Type B pancreatic cell (in vitro differentiated cells): ENCODE results near the gene HRAS. TPM values are rescaled to one million over a fixed set of nuclear protein-coding genes. Genes with fewer than 3 reads are reported as not detected.
A peak's percentile ranks its signal among the peaks of the same experiment; 100 is the strongest.

Experiments
- DNase-seq: peaks from one replicate; pipeline ENCODE4 v3.0.0; 2021; ENCODE audit warnings: mixed read lengths; ENCODE audit not compliant: unreplicated experiment; ENCODE audit errors: extremely low spot score
- H3K27ac Mint-ChIP-seq: 2 replicates; pipeline ENCODE4 v1.8.0; 2021; ENCODE audit warnings: mild to moderate bottlenecking, mixed read lengths
- H3K27me3 Mint-ChIP-seq: 2 replicates; pipeline ENCODE4 v1.8.0; 2021; ENCODE audit warnings: mixed read lengths
- H3K36me3 Mint-ChIP-seq: 2 replicates; pipeline ENCODE4 v1.8.0; 2021; ENCODE audit warnings: mixed read lengths
- H3K4me1 Mint-ChIP-seq: one replicate; pipeline ENCODE4 v1.8.0; 2021; ENCODE audit warnings: mixed read lengths; ENCODE audit not compliant: unreplicated experiment
- H3K4me3 Mint-ChIP-seq: 2 replicates; pipeline ENCODE4 v1.8.0; 2021; ENCODE audit warnings: mild to moderate bottlenecking, mixed read lengths
- H3K9me3 Mint-ChIP-seq: 2 replicates; pipeline ENCODE4 v1.8.0; 2021; ENCODE audit warnings: mixed read lengths
- total RNA-seq: library from RNA; stranded (reverse); gene quantifications from 2 replicates; pipeline ENCODE4 v1.2.1, GENCODE V29; 2021; ENCODE audit warnings: low replicate concordance
- TF ChIP-seq, protein P1 (sequence below): fragments of 200-600 bp; sonication (generic); conservative IDR thresholded peaks from 2 replicates; pipeline ENCODE4 v1.5.0; 2021; ENCODE audit warnings: antibody characterized with exemption, mild to moderate bottlenecking

The HRAS gene
- total RNA-seq, 1 donor from 2014 or later: 63.1 TPM

DNA sequence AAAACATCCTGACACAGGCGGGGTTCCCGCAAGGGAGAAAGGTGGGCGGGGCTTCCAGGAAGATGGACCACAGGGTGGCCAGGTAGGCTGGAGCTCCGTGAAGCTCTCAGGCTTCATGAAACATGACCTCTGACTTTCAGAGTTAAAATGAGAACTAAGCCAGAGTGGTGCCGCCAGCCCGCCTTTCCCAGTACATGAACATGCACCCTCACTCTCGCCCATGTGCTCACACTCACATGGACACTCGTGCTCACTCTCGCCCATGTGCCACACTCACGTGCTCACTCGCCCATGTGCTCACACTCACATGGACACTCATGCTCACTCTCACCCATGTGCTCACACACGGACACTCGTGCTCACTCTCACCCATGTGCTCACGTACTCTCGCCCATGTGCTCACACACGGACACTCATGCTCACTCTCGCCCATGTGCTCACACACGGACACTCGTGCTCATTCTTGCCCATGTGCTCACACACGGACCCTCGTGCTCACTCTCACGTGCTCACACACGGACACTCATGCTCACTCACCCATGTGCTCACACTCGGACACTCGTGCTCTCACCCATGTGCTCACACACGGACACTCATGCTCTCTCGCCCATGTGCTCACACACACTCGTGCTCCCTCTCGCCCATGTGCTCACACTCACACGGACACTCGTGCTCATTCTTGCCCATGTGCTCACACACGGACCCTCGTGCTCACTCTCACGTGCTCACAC is 38.4 kb downstream of the HRAS start:
- TF ChIP-seq, protein P1, sequence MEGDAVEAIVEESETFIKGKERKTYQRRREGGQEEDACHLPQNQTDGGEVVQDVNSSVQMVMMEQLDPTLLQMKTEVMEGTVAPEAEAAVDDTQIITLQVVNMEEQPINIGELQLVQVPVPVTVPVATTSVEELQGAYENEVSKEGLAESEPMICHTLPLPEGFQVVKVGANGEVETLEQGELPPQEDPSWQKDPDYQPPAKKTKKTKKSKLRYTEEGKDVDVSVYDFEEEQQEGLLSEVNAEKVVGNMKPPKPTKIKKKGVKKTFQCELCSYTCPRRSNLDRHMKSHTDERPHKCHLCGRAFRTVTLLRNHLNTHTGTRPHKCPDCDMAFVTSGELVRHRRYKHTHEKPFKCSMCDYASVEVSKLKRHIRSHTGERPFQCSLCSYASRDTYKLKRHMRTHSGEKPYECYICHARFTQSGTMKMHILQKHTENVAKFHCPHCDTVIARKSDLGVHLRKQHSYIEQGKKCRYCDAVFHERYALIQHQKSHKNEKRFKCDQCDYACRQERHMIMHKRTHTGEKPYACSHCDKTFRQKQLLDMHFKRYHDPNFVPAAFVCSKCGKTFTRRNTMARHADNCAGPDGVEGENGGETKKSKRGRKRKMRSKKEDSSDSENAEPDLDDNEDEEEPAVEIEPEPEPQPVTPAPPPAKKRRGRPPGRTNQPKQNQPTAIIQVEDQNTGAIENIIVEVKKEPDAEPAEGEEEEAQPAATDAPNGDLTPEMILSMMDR: no peak
- H3K4me1 Mint-ChIP-seq: no peaks in the 10 kb centered on the region
- no peaks in the 10 kb centered on the region for H3K9me3 Mint-ChIP-seq
- no peaks in the 10 kb centered on the region for H3K27me3 Mint-ChIP-seq
- H3K27ac Mint-ChIP-seq: no peak overlapping the region
- H3K36me3 Mint-ChIP-seq: peaks cover 24% of the 10 kb centered on the region
- H3K4me3 Mint-ChIP-seq: no peak overlapping the region
- no peak for DNase-seq

DNA sequence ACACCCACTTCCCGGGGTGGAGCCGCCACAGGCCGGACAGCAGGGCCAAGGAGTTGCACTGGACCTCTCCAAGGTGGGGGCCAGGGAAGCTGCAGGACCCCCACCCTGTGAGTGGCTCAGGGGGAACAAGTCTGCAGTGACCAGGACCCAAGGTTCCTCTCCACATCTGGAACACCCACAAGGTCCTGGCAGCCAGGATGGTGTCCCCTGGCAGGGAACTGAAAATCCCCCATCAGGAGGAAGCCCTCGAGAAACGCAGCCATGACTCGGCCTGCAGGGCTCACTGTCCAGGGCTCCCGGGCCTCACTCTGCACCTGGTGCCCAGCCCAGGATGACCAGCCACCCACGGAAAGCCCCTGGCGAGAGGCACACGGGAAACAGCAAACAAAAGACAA is 39.8 kb downstream of the HRAS start:
- Mint-ChIP-seq H3K4me1 (no peaks in the 10 kb centered on the region), H3K27ac (peak overlapping the region; percentile 60), H3K27me3 (no peaks in the 10 kb centered on the region), H3K4me3 (no peak overlapping the region), H3K36me3 (peaks cover 24% of the 10 kb centered on the region), H3K9me3 (no peaks in the 10 kb centered on the region)
- TF ChIP-seq, protein P1: no peak
- DNase-seq: no peak

DNA sequence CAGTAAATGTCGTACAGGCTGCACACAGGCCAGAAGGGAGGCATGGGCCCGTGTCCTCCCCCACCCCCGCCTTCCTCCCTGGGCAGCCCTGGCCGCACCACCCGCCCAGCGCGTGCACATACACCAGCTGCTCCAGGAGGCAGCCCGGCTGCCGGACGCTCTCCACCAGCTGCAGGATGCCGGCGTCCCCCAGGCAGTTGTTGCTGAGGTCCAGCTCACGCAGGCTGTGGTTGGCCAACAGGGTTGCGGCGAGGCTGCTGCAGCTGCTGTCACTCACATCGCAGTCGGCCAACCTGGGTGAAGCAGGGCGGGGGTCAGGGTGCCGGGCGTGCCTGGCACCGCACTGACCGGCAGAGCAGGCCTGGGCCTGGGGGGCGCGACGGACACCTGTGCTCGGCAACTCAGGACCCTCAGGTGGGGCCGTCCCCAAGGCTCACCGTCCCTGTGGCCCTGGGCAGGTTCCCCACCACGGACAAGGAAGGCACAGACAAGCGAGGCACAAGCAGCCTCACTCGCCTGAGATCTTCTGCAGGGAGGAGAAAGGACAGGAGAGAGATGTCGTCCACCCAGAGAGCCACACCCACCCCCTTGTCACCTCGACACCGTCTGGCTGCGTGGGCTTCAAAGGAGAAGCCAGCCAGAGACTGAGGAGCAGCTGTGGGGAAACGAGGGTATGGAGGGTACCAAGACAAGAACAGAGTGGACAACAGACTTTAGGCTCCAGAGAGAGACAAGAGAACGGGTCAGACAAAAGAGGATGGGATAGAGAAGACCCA is 40.4 kb downstream of the HRAS start:
- no peak for DNase-seq
- TF ChIP-seq, protein P1: no peak
- Mint-ChIP-seq H3K4me1 (no peaks in the 10 kb centered on the region), H3K27me3 (no peaks in the 10 kb centered on the region), H3K27ac (peak overlapping the region; percentile 59), H3K36me3 (peaks cover 24% of the 10 kb centered on the region), H3K4me3 (no peak overlapping the region), H3K9me3 (no peaks in the 10 kb centered on the region)

DNA sequence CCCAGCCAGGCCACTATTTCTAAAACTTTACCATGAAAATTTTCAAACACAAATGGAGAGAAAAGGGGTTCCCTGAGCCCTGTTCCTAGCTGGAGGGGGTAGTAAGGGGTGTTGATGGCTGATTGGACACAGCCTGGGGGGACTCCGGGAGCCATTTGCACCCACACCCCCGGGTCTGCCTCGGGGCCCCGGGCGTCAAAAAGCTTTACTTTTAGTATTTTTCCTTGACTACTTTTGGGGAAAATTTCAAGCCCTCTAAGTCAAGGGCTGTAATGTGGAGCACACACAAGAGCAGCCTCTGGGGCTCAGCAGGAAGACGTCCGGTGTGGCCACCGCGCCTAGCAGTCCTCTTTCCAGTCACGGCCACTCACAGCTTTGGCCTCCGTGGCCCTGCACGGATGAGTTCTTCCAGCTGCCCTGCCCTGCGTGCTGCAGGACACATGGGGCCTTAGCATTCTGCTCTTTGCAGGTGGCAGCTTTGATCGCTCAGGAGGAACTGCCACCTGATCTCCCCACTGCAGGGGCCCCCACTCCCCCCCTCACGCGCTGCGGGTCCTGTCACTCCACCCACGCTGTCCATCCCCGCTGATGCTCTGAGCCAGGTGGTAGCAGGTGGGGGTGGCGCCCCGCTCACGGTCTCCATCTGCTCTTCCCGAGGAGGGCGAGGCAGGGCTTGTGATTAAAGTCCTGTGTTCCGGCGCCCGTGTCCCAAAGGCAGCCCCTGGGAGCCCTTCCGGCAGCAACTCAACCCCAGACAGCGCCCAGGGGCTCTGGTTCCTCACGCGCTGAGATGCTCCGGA is 42.7 kb downstream of the HRAS start:
- Mint-ChIP-seq H3K9me3 (no peaks in the 10 kb centered on the region), H3K4me3 (no peak overlapping the region), H3K4me1 (no peaks in the 10 kb centered on the region), H3K27ac (no peak overlapping the region), H3K36me3 (peaks cover 18% of the 10 kb centered on the region), H3K27me3 (no peaks in the 10 kb centered on the region)
- TF ChIP-seq, protein P1: no peak
- no peak for DNase-seq

DNA sequence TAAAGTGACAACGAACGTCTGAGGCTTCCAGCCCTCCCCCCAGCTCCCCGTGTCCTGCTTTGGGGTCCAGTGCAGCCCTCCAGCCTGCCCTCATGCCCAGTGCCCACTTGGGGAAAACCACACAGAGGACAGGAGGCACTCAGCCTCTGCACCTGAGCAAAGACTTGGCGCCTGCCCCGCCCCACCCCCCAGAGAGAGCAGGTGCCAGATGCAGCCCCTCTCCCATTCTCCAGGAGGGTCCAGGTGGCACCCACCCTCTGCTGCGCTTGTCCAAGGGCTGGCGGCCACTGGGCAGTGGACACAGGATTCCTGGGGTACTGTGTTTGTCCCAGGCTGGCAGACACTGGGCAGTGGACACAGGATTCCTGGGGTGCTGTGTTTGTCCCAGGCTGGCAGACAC is 44.0 kb downstream of the HRAS start:
- peaks cover 8% of the 10 kb centered on the region for H3K36me3 Mint-ChIP-seq
- H3K27me3 Mint-ChIP-seq: no peaks in the 10 kb centered on the region
- no peaks in the 10 kb centered on the region for H3K9me3 Mint-ChIP-seq
- no peak overlapping the region for H3K27ac Mint-ChIP-seq
- TF ChIP-seq, protein P1: no peak
- H3K4me3 Mint-ChIP-seq: no peak overlapping the region
- no peaks in the 10 kb centered on the region for H3K4me1 Mint-ChIP-seq
- no peak for DNase-seq
